RWPE1 (cell line): ENCODE data around the gene CTNNA2.

Source experiments
- CTCF ChIA-PET: fragments of 350-600 bp; sonication (Branson Sonifier 250); formaldehyde crosslinking; extraction: SDS; loops from one replicate; lab custom pipeline; 2021; lab: Yijun Ruan, JAX
- POLR2A ChIA-PET: fragments of 400-600 bp; formaldehyde crosslinking; extraction: SDS; loops from one replicate; lab custom pipeline; 2020; ENCODE audit warnings: antibody characterized with exemption; ENCODE audit not compliant: low non-redundant PET; lab: Yijun Ruan, JAX
- DNase-seq: peaks from one replicate; pipeline ENCODE4 v3.0.0; 2012; ENCODE audit warnings: low spot score
- H3K27ac ChIP-seq: fragments of 450-650 bp; 2 replicates; pipeline ENCODE4 v1.5.1; 2017
- TF ChIP-seq, protein P1 (sequence below): fragments of 450-650 bp; conservative IDR thresholded peaks from 2 replicates; pipeline ENCODE4 v1.5.1; 2017; ENCODE audit warnings: low read depth, mild to moderate bottlenecking

CTNNA2 gene

DNA sequence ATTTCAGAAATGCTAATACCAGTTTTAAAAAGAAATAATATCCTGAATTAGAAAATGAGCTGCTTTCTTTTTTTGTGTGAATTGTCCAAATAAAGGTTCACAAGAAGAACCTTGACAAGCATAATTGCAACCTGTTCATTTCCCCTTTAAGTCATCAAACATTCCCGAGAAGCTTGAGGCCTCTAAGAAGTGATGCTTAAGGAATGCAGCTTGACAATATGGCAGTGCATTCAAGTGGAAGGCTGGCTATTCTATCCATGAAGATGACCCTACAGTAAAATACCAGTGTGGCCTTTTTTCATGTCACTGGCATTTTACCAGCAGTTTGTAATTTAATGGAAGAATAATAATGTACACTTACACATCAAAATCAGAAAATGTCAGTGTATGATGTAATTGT, 216.7 kb downstream of the CTNNA2 start:
- ChIA-PET POLR2A (no interaction called here), CTCF (interaction anchor here (0.7 kb wide), 1 partner anchor 55 kb away, joined by 4 read pairs; no protein-coding TSS in a partner anchor)
- no peak for DNase-seq
- TF ChIP-seq, protein P1, sequence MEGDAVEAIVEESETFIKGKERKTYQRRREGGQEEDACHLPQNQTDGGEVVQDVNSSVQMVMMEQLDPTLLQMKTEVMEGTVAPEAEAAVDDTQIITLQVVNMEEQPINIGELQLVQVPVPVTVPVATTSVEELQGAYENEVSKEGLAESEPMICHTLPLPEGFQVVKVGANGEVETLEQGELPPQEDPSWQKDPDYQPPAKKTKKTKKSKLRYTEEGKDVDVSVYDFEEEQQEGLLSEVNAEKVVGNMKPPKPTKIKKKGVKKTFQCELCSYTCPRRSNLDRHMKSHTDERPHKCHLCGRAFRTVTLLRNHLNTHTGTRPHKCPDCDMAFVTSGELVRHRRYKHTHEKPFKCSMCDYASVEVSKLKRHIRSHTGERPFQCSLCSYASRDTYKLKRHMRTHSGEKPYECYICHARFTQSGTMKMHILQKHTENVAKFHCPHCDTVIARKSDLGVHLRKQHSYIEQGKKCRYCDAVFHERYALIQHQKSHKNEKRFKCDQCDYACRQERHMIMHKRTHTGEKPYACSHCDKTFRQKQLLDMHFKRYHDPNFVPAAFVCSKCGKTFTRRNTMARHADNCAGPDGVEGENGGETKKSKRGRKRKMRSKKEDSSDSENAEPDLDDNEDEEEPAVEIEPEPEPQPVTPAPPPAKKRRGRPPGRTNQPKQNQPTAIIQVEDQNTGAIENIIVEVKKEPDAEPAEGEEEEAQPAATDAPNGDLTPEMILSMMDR: no peak
- no peak overlapping the region for H3K27ac ChIP-seq

DNA sequence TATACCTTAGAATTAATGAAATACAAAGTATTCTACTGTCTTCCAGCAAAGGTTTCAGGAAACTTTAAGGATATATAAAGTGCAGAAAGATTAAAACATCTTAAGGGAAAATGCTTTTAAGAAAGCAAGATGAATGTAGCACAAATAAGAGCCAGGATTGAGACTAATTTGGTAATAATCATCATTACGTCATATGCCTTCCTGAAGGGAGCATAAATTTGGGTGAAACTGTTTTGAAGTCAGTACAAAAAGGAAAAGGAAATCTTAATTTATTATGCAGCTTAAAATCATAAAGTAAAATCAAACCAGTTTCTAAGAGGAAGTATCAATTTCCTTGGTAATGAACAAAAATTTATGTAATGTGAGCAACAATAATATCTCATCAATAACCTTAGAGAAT, 221.7 kb downstream of the CTNNA2 start:
- CTCF ChIA-PET: no interaction called here
- POLR2A ChIA-PET: no interaction called here
- DNase-seq: no peak
- H3K27ac ChIP-seq: no peak overlapping the region
- TF ChIP-seq, protein P1: no peak

DNA sequence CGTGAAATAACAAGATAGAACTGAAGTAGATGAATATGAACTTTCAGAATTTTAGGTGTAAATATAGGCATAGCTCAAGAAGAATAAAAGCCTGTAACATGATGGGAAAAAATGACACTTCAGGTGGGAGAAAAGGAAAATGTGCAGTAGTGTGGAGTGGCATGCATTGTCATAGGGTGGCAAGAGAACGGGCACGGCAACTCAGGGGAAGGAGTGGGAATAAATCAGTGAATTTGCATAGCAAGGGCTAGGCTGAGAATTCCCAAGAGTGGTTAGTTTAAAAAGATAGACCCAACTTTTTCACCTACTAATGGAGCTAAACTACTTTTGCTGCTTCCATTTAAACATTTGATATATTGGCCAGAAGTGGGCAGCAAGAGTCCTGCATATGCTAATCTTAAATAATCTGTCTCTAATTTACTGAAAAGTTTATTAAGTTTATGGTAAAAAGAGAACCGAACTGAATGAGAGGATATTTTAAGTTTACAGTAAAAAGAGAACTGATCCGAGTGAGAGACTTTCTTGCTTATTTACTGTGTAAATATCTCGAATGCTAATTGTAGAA, 228.1 kb downstream of the CTNNA2 start:
- CTCF ChIA-PET: no interaction called here
- no peak for DNase-seq

DNA sequence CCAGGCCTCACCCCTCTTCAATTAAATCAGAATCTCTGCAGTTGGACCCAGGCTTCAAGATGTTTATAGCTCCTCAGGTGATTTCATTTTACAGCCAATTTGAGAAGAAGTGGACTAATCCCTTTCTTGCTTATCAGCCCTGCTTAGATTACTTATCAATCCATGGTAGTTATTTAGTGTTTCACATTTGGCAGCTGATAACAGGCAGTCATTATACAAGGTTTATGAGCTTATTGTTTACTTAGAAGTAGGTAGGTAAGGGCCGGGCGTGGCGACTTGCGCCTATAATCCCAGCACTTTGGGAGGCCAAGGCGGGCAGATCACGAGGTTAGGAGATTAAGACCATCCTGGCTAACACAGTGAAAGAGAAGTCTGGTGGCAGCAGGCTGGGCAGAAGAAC, 237.5 kb downstream of the CTNNA2 start:
- CTCF ChIA-PET: no interaction called here
- TF ChIP-seq, protein P1: no peak
- no peak overlapping the region for H3K27ac ChIP-seq
- POLR2A ChIA-PET: no interaction called here
- DNase-seq: no peak

More for the DNA sequence above, 228.1 kb downstream of the CTNNA2 start:
- TF ChIP-seq, protein P1: no peak
- POLR2A ChIA-PET: no interaction called here
- no peak overlapping the region for H3K27ac ChIP-seq

DNA sequence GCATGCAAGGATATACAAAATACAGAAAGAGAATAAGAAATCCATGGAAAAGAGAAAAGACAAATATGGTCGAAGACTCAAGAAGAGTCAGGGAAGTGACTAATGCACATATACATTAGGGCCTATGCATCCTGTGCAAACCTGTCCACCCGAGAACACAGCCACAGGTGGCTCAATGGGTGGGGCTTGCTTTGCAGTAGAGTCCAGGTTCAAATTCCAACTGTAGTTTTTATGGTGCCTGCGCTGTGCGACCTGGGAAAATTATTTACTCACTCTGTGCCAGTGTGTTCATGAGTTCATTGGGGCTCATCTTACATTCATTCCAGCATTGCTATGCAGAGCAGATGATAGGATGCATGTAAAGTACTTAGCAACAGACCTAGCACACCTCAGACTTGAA, 244.7 kb downstream of the CTNNA2 start:
- CTCF ChIA-PET: no interaction called here
- no peak for DNase-seq
- POLR2A ChIA-PET: no interaction called here
- TF ChIP-seq, protein P1: no peak
- no peak overlapping the region for H3K27ac ChIP-seq

DNA sequence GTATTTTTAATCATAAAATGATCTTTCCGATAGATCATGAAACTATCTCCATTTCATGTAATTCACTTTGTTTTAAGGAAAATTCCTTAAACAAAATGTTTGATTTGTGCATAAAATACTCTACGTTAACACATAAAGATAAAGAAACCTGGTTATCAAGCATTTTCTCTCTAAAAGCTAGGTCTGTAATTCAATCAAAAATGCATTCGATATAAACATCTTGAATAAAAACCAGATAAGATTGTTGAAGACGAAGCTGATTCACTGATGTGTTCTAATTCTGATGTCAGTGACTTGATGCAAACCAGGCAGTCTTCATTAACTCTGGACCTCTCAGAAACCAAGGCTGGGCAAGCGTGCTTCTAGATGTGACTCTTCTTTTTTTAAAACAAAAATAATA, 245.2 kb downstream of the CTNNA2 start:
- H3K27ac ChIP-seq: no peak overlapping the region
- ChIA-PET CTCF (no interaction called here), POLR2A (no interaction called here)
- no peak for DNase-seq
- TF ChIP-seq, protein P1: no peak
